Neural progenitor cell (in vitro differentiated cells): Measurements from ENCODE around the gene SPATA21. TPM values are rescaled to one million over a fixed set of nuclear protein-coding genes. Genes with fewer than 3 reads are reported as not detected.
A peak's percentile ranks its signal among the peaks of the same experiment; 100 is the strongest.

Experiments
- DNase-seq: peaks from one replicate; pipeline ENCODE4 v3.0.0-alpha.2; 2016; ENCODE audit warnings: low spot score
- H2AFZ ChIP-seq: fragments of 200-600 bp; sonication (generic); replicated peaks from 2 replicates; pipeline ENCODE4 v1.6.1; 2016; ENCODE audit warnings: antibody characterized with exemption
- H3F3A ChIP-seq: fragments of 200-600 bp; sonication (generic); 2 replicates; pipeline ENCODE4 v1.6.1; 2016; ENCODE audit warnings: antibody characterized with exemption, low read depth
- H3K27ac ChIP-seq: fragments of 200-600 bp; sonication (generic); 2 replicates; pipeline ENCODE4 v1.5.1; 2016; ENCODE audit warnings: mild to moderate bottlenecking
- H3K27me3 ChIP-seq: fragments of 200-600 bp; sonication (generic); 2 replicates; pipeline ENCODE4 v1.6.1; 2016; ENCODE audit warnings: mild to moderate bottlenecking, moderate library complexity
- H3K36me3 ChIP-seq: fragments of 200-600 bp; sonication (generic); 2 replicates; pipeline ENCODE4 v1.5.1; 2016
- H3K4me1 ChIP-seq: fragments of 200-600 bp; sonication (generic); 2 replicates; pipeline ENCODE4 v1.6.1; 2016; ENCODE audit warnings: mixed run types
- H3K4me2 ChIP-seq: fragments of 200-600 bp; sonication (generic); 2 replicates; pipeline ENCODE4 v1.6.1; 2016
- H3K4me3 ChIP-seq: fragments of 200-600 bp; sonication (generic); 2 replicates; pipeline ENCODE4 v1.5.1; 2016
- H3K79me2 ChIP-seq: fragments of 200-600 bp; sonication (generic); 2 replicates; pipeline ENCODE4 v1.6.1; 2016; ENCODE audit warnings: low read depth
- H3K9ac ChIP-seq: fragments of 200-600 bp; sonication (generic); 2 replicates; pipeline ENCODE4 v1.6.1; 2016
- H3K9me3 ChIP-seq: fragments of 200-600 bp; sonication (generic); 2 replicates; pipeline ENCODE4 v1.5.1; 2016; ENCODE audit warnings: low read depth
- H4K20me1 ChIP-seq: fragments of 200-600 bp; sonication (generic); 2 replicates; pipeline ENCODE4 v1.6.1; 2016; ENCODE audit warnings: low read depth
- H3K27ac Mint-ChIP-seq: 3 replicates; pipeline ENCODE4 v1.8.0; 2021; ENCODE audit warnings: mixed read lengths
- H3K27me3 Mint-ChIP-seq: 2 replicates; pipeline ENCODE4 v1.8.0; 2022; ENCODE audit warnings: low read depth, mild to moderate bottlenecking, inconsistent platforms, moderate library complexity, mixed read lengths; ENCODE audit not compliant: insufficient read depth
- H3K36me3 Mint-ChIP-seq: 3 replicates; pipeline ENCODE4 v1.8.0; 2021; ENCODE audit warnings: mixed read lengths
- H3K4me1 Mint-ChIP-seq: 3 replicates; pipeline ENCODE4 v1.8.0; 2021; ENCODE audit warnings: mixed read lengths
- H3K4me3 Mint-ChIP-seq: 3 replicates; pipeline ENCODE4 v1.8.0; 2021; ENCODE audit warnings: mild to moderate bottlenecking, moderate library complexity, mixed read lengths
- H3K9me3 Mint-ChIP-seq: 3 replicates; pipeline ENCODE4 v1.8.0; 2020; ENCODE audit warnings: mixed read lengths
- EZH2 ChIP-seq: fragments of 200-600 bp; sonication (generic); IDR thresholded peaks from 2 replicates; pipeline ENCODE4 v1.6.1; 2017; ENCODE audit warnings: antibody characterized with exemption, mild to moderate bottlenecking, moderate library complexity
- EZH2phosphoT487 ChIP-seq: fragments of 200-600 bp; sonication (generic); IDR thresholded peaks from 2 replicates; pipeline ENCODE4 v1.6.1; 2017; ENCODE audit warnings: antibody characterized with exemption
- total RNA-seq: library from RNA; depleted of rRNA; stranded (reverse); fragments of >200 nt; gene quantifications from 2 replicates; pipeline ENCODE4 v1.2.3, GENCODE V29; 2015; ENCODE audit warnings: low replicate concordance
- TF ChIP-seq, protein P1 (sequence below): fragments of 200-600 bp; sonication (generic); IDR thresholded peaks from 2 replicates; pipeline ENCODE4 v1.5.1; 2017; ENCODE audit warnings: antibody characterized with exemption, mild to moderate bottlenecking

Gene SPATA21
- total RNA-seq, 1 donor from 2014 or later: not detected

DNA sequence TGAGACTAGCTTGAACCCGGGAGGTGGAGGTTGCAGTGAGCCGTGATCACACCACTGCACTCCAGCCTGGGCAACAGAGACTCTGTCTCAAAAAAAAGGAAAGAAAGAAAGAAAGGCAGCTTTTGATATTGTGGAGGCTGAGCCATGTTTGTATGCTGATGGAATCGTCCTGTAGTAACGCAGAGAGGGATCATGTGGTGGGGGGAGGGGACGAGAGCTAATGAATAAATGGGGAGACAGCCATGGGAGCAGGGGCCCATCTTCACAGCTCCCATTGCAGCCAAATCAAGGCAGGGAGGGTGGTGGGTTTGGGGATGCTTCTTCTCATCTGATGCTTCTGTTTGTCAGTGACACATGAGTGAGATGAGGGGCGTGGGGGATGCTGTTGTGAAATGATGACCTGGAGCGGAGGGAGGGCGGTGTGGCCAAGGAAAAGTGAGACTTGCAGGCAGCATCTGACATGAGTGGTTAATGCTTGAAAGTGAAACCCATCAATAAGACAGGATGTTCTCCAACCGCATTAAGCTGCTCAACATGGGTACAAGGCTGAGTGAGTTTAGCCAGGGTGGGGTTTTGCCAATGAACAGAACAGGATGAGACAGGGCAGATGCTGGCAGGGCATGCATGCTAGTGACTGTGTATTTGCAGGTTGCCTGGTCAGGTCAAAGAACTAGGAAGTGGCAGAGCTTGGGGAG is 16.7 kb downstream of the SPATA21 start:
- H3F3A ChIP-seq: no peaks in the 10 kb centered on the region
- no peak overlapping the region for H3K4me2 ChIP-seq
- no peak overlapping the region for H3K9ac ChIP-seq
- Mint-ChIP-seq H3K36me3 (no peaks in the 10 kb centered on the region), H3K9me3 (no peaks in the 10 kb centered on the region), H3K27me3 (peaks cover 7% of the 10 kb centered on the region), H3K4me1 (peaks cover 15% of the 10 kb centered on the region), H3K4me3 (peak overlapping the region; percentile 55), H3K27ac (no peak overlapping the region)
- H3K27me3 ChIP-seq: no peaks in the 10 kb centered on the region
- TF ChIP-seq EZH2phosphoT487: no peak
- TF ChIP-seq, protein P1, sequence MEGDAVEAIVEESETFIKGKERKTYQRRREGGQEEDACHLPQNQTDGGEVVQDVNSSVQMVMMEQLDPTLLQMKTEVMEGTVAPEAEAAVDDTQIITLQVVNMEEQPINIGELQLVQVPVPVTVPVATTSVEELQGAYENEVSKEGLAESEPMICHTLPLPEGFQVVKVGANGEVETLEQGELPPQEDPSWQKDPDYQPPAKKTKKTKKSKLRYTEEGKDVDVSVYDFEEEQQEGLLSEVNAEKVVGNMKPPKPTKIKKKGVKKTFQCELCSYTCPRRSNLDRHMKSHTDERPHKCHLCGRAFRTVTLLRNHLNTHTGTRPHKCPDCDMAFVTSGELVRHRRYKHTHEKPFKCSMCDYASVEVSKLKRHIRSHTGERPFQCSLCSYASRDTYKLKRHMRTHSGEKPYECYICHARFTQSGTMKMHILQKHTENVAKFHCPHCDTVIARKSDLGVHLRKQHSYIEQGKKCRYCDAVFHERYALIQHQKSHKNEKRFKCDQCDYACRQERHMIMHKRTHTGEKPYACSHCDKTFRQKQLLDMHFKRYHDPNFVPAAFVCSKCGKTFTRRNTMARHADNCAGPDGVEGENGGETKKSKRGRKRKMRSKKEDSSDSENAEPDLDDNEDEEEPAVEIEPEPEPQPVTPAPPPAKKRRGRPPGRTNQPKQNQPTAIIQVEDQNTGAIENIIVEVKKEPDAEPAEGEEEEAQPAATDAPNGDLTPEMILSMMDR: no peak
- no peak for TF ChIP-seq EZH2
- H2AFZ ChIP-seq: no peak overlapping the region
- no peak overlapping the region for H3K27ac ChIP-seq
- H3K4me3 ChIP-seq: no peak overlapping the region
- no peak for DNase-seq
- H3K36me3 ChIP-seq: no peaks in the 10 kb centered on the region
- H4K20me1 ChIP-seq: no peaks in the 10 kb centered on the region
- no peaks in the 10 kb centered on the region for H3K9me3 ChIP-seq
- H3K79me2 ChIP-seq: no peaks in the 10 kb centered on the region
- no peaks in the 10 kb centered on the region for H3K4me1 ChIP-seq

DNA sequence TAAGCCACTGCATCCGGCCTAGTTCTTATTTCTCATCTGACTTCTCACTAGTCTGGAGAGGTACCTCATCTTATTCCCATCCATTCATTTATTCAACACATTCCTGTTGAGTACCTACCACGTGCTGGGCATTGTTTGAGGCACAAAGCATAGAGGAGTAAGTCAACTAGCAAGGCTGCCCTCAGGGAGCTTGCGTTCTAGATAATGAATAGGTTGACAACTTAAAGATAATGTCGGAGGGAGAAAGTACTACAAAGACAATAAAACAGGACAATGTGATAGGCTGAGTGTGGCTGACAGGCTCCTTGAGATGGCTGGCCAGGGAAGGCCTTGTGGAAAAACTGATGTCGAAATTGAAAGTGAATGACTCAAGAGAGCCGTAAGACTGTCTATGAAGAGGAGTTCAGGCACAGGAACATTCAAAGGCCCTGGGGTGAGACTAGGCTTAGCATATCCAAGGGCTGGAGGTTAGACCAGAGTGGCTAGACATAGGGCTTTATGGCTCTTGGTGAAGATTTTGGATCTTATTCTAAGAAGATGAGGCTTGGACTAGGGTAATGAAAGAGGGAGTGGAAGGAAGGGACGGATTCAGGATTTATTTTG is 18.3 kb downstream of the SPATA21 start:
- Histone ChIP-seq H3K36me3 (no peaks in the 10 kb centered on the region), H3K27ac (no peak overlapping the region), H3K27me3 (no peaks in the 10 kb centered on the region), H3K4me3 (no peak overlapping the region), H4K20me1 (no peaks in the 10 kb centered on the region), H3K4me1 (no peaks in the 10 kb centered on the region), H3K4me2 (no peak overlapping the region), H3K9ac (no peak overlapping the region), H3F3A (no peaks in the 10 kb centered on the region), H2AFZ (no peak overlapping the region), H3K79me2 (no peaks in the 10 kb centered on the region), H3K9me3 (no peaks in the 10 kb centered on the region)
- no peaks in the 10 kb centered on the region for H3K9me3 Mint-ChIP-seq
- H3K4me1 Mint-ChIP-seq: peaks cover 9% of the 10 kb centered on the region
- H3K27ac Mint-ChIP-seq: peak overlapping the region; percentile 3
- TF ChIP-seq, protein P1: no peak
- TF ChIP-seq EZH2phosphoT487 (no peak), EZH2 (no peak)
- no peak overlapping the region for H3K4me3 Mint-ChIP-seq
- DNase-seq: no peak
- no peaks in the 10 kb centered on the region for H3K36me3 Mint-ChIP-seq
- H3K27me3 Mint-ChIP-seq: peaks cover 7% of the 10 kb centered on the region

DNA sequence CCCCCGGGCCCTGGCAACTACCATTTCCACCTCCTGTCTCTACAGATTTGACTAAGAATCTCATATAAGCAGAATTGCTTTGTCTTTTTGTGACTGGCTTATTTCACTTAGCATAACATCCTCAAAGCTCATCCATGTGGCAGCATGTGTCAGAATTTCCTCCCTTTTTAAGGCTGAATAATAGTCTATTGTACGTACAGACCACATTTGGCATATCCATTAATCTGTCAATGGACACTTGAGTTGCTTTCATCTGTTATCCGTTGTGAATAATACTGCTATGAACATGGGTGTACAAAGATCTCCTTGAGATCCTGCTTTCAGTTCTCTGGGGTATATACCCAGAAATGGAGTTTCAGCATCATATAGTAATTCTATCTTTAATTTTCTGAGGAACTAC is 24.0 kb downstream of the SPATA21 start:
- Histone ChIP-seq H3K9ac (no peak overlapping the region), H4K20me1 (no peaks in the 10 kb centered on the region), H3K27ac (no peak overlapping the region), H3K36me3 (no peaks in the 10 kb centered on the region), H3K4me3 (no peak overlapping the region), H3K79me2 (no peaks in the 10 kb centered on the region), H2AFZ (no peak overlapping the region), H3K4me2 (no peak overlapping the region), H3F3A (no peaks in the 10 kb centered on the region), H3K9me3 (no peaks in the 10 kb centered on the region), H3K27me3 (no peaks in the 10 kb centered on the region), H3K4me1 (no peaks in the 10 kb centered on the region)
- Mint-ChIP-seq H3K9me3 (peaks cover 3% of the 10 kb centered on the region), H3K27ac (no peak overlapping the region), H3K36me3 (peaks cover 3% of the 10 kb centered on the region), H3K4me3 (no peak overlapping the region), H3K27me3 (peaks cover 14% of the 10 kb centered on the region), H3K4me1 (peaks cover 2% of the 10 kb centered on the region)
- TF ChIP-seq EZH2 (no peak), EZH2phosphoT487 (no peak)
- TF ChIP-seq, protein P1: no peak
- DNase-seq: no peak
